Umbilical cord (tissue), 2 donors: Measurements from ENCODE around the gene SIRT1. TPM values are rescaled to one million over a fixed set of nuclear protein-coding genes. Genes with fewer than 3 reads are reported as not detected.
A peak's percentile ranks its signal among the peaks of the same experiment; 100 is the strongest.
"Not testable (repeated sequence)": the region's sequence is repeated elsewhere in the genome, so short reads cannot be mapped to it uniquely, and the experiment has no call there.

Experiments
- DNase-seq: peaks from one replicate; pipeline ENCODE4 v3.0.0-alpha.2; 2015; ENCODE audit warnings: low spot score
- total RNA-seq: library from RNA; depleted of rRNA; stranded (reverse); fragments of >200 nt; gene quantifications from one replicate; pipeline ENCODE4 v1.2.3, GENCODE V29; 2014; ENCODE audit warnings: low replicate concordance; ENCODE audit not compliant: insufficient read depth

The SIRT1 gene
- total RNA-seq, 1 donor from 2014 or later: 20.0 TPM

- DNase-seq: no peak
Observed at GRCh38 chr10:67875340-67876238, 8.9 kb upstream of the SIRT1 start.

DNA sequence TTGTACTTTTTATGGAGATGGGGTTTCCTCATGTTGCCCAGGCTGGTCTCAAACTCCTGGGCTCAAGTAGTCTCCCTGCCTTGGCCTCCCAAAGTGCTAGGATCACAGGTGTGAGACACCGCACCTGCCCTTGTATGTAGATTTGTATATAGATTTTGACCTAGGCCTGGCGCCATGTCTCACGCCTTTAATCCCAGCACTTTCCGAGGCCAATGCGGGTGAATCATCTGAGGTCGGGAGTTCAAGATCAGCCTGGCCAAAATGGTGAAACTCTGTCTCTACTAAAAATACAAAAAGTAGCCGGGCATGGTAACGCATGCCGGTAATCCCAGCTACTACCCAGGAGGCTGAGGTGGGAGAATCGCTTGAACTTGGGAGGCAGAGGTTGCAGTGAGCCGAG lies 7.0 kb upstream of the SIRT1 start:
- DNase-seq: not testable (repeated sequence)

GRCh38 chr10:67878133-67878532 lies 6.3 kb upstream of the SIRT1 start:
- DNase-seq: no peak

DNA sequence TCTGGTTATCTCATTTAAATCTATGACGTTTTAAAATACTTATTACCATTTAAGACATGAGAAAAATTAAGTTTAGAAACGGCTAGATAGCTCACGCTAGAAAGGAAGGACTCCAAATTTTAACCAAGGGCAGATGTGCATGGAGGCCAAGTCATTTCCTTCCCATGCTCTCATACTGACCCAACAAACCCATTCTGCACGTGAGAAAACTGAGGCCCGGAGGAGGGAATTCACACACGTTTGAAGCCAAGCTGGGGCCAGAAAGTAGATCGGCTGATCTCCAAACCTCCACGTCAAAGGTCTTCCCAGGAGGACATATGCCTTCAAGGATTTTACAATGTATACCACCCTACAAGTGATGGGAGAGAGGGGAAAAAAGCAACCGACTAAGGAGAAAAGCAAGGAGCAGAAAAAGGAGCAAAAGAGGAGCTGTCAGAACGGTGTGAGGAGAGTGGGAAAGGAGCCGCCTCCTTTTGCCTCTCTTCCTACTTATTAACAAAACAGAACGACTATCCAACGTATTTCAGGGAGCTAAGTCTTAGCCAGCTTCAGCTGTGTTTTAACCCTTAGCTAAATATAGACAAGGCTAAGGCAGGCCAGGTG lies 645 bp upstream of the SIRT1 start:
- no peak for DNase-seq

GRCh38 chr10:67884842-67885670 lies 600 bp downstream of the SIRT1 start:
- DNase-seq: peak; percentile 91

GRCh38 chr10:67893637-67894036 lies 9.2 kb downstream of the SIRT1 start:
- DNase-seq: no peak

- DNase-seq: no peak
Observed at GRCh38 chr10:67903581-67903980, 19.1 kb downstream of the SIRT1 start.

- no peak for DNase-seq
Observed at GRCh38 chr10:67912331-67912946, 28.0 kb downstream of the SIRT1 start.

- DNase-seq: no peak
Observed at GRCh38 chr10:67914777-67915340, 30.4 kb downstream of the SIRT1 start.

- DNase-seq: no peak
Observed at GRCh38 chr10:67917169-67917568, 32.7 kb downstream of the SIRT1 start.

DNA sequence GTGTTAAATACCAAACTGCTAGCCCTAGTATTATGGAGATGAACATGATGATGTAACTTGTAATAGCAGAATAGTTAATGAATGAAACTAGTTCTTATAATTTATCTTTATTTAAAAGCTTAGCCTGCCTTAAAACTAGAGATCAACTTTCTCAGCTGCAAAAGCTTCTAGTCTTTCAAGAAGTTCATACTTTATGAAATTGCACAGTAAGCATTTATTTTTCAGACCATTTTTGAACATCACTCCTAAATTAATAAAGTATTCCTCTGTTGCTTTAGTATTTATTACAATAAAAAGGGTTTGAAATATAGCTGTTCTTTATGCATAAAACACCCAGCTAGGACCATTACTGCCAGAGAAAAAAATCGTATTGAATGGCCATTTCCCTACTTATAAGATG lies 33.2 kb downstream of the SIRT1 start:
- no peak for DNase-seq

- no peak for DNase-seq
Observed at GRCh38 chr10:67921065-67921464, 36.6 kb downstream of the SIRT1 start.

GRCh38 chr10:67923551-67923950 lies 39.1 kb downstream of the SIRT1 start:
- DNase-seq: no peak

- no peak for DNase-seq
Observed at GRCh38 chr10:67924136-67924535, 39.7 kb downstream of the SIRT1 start.

DNA sequence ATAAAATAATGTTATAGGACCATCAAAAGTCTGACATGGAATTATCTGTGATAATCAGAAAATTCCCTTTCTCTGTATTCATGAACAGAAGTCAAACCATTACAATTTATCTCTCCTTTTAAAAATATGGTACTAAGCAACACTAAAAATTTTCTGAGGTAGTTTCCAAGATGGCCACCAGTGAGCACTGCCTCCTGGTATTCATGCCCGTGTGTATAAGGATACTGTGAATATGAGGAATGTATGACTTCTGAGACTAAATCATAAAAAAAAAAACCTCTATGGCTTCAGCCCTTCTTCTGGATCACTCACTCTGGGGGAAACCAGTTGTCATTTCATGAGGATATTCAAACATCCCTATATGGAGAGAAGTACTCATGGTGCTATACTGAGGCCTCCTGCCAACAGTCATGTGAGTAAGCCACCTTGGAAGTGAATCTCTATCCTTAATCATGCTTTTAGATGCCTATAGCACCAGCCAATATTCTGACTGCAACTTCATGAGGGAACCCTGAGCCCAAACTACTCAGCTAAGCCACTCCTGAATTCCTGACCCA lies 41.1 kb downstream of the SIRT1 start:
- DNase-seq: no peak

DNA sequence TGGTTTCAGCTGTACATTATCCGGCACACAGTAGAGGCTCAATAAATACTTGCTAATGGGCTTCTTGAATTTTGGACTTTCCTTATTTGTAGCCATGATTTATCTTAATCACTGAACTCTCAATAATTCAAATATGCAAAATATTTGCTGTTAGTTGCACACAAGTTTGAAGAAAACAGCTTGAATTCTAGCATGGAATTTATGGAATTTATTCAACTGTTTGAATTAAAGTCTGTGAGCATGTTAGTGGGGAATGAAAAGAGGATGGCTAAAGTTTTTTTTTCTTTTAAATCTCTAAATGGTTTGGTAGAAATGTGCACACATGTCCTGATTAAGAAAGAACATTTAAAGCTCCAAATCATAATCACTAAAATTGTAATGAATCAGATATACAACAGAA lies 42.5 kb downstream of the SIRT1 start:
- DNase-seq: no peak

DNA sequence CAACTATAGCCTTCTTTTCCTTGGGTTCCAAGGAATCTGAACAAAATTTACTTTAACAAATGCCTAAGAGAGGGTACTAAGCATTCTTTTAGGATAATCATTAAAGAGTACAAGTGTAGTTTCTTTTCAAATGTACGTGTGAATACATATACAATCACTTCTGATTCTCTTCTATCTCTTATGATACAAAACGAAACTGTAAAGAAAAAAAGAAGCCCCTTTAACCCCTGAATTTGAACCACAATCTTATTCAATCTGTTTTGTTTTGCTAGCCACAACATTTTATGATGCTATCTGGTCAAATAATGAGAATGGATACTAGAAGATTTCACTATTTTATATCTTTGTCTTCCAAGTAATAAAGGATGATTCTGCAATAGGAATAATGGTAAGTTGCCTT lies 48.7 kb downstream of the SIRT1 start:
- no peak for DNase-seq

GRCh38 chr10:67934336-67934735 lies 49.9 kb downstream of the SIRT1 start:
- DNase-seq: no peak

DNA sequence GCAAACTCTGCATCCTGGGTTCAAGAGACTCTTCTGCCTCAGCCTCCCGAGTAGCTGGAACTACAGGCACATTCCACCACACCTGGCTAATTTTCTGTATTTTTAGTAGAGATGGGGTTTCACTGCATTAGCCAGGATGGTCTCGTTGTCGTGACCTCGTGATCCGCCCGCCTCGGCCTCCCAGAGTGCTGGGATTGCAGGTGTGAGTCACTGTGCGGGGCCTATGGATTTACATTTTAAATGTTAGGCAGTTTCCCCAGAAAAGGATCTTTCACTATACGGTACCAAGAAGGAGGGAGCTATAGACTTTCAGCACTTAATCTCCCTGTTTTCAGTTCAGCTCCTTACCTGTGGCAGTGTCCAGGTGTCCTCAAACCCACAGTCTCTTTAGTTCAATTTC lies 50.8 kb downstream of the SIRT1 start:
- no peak for DNase-seq

DNA sequence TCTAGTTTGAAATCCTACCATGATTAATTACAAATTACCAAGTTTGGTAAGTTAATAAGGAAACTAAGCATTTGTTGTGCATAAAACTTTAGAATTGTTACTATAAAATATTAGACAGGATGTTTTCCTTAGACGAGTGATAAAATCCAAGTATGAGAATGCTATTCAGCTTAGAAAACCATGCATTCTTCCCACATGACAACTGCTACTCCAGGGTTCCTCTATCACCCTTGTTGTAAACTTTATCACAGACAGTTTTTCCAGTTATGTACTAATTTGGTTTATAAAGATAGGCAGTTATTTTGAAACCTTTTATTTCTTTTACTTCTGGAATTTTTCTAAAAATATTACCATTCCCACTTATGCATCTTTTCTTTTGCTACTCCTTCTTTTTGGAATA lies 52.0 kb downstream of the SIRT1 start:
- peak; percentile 7 for DNase-seq

- DNase-seq: no peak
Observed at GRCh38 chr10:67943917-67944316, 59.5 kb downstream of the SIRT1 start.
